ENCODE data around the gene CHD5. TPM values are rescaled to one million over a fixed set of nuclear protein-coding genes. Genes with fewer than 3 reads are reported as not detected.

CHD5 gene
- polyA plus RNA-seq, 1 experiment, result 0.04 TPM

DNA sequence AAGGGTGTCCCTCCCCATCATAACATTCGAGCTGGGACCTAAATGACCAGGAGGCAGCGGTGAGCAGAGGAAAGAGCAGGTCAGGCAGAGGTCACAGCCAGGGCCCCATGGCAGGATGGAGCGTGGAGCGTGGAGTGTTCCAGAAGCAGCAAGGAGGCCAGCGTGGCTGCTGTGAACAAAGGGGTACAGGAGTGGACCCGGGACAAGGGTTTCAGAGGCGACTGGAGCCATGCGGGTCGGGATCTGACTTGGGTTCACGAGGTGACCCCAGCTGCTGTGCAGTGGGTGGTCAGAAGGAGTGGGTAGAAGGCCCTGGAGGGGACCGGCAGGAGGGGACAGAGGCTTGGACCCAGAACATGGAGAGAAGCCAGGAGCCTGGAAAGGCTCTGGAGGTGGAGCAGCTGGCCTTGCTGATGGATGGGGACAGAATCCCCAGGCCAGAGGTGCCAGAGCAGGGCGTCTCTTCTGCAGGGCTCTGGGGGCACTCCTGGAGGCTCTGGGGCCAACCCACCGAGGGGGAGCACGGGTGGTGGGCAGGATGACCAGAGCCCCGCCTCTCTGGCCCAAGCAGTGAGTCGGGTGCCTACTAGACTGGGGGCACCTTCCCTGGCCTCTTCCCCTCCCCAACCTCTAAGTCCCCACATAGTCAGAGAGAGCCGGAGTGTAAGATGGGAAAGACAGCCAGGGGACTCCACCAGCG lies 2.3 kb downstream of the CHD5 start:
- no peak overlapping the region for H3K4me3 ChIP-seq (ENCODE audit: low read depth, low read length)
- TF ChIP-seq, protein P1, sequence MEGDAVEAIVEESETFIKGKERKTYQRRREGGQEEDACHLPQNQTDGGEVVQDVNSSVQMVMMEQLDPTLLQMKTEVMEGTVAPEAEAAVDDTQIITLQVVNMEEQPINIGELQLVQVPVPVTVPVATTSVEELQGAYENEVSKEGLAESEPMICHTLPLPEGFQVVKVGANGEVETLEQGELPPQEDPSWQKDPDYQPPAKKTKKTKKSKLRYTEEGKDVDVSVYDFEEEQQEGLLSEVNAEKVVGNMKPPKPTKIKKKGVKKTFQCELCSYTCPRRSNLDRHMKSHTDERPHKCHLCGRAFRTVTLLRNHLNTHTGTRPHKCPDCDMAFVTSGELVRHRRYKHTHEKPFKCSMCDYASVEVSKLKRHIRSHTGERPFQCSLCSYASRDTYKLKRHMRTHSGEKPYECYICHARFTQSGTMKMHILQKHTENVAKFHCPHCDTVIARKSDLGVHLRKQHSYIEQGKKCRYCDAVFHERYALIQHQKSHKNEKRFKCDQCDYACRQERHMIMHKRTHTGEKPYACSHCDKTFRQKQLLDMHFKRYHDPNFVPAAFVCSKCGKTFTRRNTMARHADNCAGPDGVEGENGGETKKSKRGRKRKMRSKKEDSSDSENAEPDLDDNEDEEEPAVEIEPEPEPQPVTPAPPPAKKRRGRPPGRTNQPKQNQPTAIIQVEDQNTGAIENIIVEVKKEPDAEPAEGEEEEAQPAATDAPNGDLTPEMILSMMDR (IDR thresholded peaks at IDR 0.05; ENCODE audit: insufficient read depth, low read depth, low read length), result no peak
- ChIA-PET POLR2A (interaction anchor here (0.6 kb wide), 1 partner anchor 27 kb away, joined by 3 read pairs; no protein-coding TSS in a partner anchor), CTCF (interaction anchor here (1.1 to 1.2 kb wide), 2 partner anchors 8 to 143 kb away, joined by 3 to 6 read pairs; no protein-coding TSS in a partner anchor)
- no peak for DNase-seq (ENCODE audit: low read depth)
- H3K36me3 ChIP-seq (ENCODE audit: control insufficient read depth, insufficient read depth, low read length), result no peaks in the 10 kb centered on the region
- H3K27me3 ChIP-seq (ENCODE audit: control insufficient read depth, insufficient read depth, low read length), result peaks cover 24% of the 10 kb centered on the region

DNA sequence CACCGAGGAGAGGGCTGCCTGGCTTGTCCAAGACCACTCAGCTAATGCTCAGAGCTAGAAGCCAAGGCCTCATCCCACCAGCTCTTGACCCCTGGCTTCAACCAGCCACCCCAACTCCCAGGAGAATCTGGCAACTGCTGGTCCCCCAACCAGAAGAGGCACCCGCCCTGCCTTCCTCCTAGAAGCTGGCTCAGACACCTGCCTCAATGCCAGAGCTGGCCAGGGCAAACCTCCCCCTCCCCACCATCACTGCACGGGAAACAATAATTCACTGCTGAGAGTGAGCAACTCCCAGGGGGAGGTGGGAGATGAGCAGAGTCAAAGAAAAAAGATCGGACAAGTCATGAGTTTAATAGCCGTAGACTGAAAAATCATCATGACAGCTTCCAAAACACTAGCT lies 3.3 kb downstream of the CHD5 start:
- no peaks in the 10 kb centered on the region for H3K36me3 ChIP-seq (ENCODE audit: control insufficient read depth, insufficient read depth, low read length)
- peaks cover 24% of the 10 kb centered on the region for H3K27me3 ChIP-seq (ENCODE audit: control insufficient read depth, insufficient read depth, low read length)
- CTCF ChIA-PET, result interaction anchor here (1.1 to 1.2 kb wide), 2 partner anchors 9 to 142 kb away, joined by 3 to 6 read pairs; no protein-coding TSS in a partner anchor
- POLR2A ChIA-PET, result no interaction called here
- no peak for DNase-seq (ENCODE audit: low read depth)
- TF ChIP-seq, protein P1 (IDR thresholded peaks at IDR 0.05; ENCODE audit: insufficient read depth, low read depth, low read length), result no peak
- H3K4me3 ChIP-seq (ENCODE audit: low read depth, low read length), result no peak overlapping the region

DNA sequence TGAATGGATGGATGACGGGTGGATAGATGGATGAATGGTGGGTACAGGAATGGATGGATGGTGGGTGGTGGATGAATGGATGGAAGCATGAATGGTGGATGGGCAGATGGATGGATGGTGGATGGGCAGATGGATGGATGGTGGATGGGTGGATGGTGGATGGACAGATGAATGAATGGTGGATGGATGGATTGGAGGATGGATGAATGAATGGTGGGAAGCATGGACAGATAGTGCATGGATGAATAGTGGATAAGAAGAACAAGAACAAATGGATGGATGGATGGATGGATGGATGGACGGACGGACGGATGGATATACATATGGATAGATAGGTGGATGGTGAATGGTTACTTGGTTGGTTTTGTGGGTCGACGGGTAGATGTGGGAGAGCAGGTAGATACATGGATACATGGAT lies 4.7 kb downstream of the CHD5 start:
- ChIA-PET POLR2A (no interaction called here), CTCF (no interaction called here)
- Histone ChIP-seq H3K27me3 (ENCODE audit: control insufficient read depth, insufficient read depth, low read length) (peaks cover 24% of the 10 kb centered on the region), H3K4me3 (ENCODE audit: low read depth, low read length) (no peak overlapping the region), H3K36me3 (ENCODE audit: control insufficient read depth, insufficient read depth, low read length) (no peaks in the 10 kb centered on the region)
- TF ChIP-seq, protein P1 (IDR thresholded peaks at IDR 0.05; ENCODE audit: insufficient read depth, low read depth, low read length), result no peak
- no peak for DNase-seq (ENCODE audit: low read depth)

DNA sequence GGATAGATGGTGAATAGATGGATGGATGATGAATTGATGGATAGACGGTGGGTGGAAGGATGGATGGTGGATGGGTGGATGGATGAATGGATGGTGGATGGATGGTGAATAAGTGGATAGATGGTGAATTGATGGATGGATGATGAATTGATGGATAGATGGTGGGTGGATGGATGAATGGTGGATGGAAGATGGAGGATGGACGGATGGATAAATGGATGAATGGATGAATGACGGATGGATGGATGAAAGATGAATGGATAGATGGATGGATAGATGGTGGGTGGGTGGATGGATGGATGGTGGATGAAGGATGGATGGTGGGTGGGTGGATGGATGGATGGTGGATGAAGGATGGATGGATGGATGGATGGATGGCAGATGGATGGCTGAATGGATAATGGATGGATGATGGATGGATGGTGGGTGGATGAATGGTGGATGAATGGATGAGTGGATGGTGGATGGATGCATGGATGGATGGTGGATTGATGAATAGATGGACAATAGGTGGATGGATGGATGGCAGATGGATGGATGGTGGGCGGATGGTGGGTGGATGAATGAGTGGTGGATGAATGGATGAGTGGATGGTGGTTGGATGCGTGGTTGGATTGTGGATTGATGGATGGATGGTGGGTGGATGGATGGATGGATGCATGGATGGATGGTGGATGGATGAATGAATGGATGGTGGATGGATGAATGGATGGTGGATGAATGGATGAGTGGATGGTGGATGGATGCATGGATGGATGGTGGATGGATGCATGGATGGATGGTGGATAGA lies 5.3 kb downstream of the CHD5 start:
- no peak overlapping the region for H3K4me3 ChIP-seq (ENCODE audit: low read depth, low read length)
- CTCF ChIA-PET, result no interaction called here
- H3K36me3 ChIP-seq (ENCODE audit: control insufficient read depth, insufficient read depth, low read length), result no peaks in the 10 kb centered on the region
- no peak for DNase-seq (ENCODE audit: low read depth)
- POLR2A ChIA-PET, result no interaction called here
- peaks cover 24% of the 10 kb centered on the region for H3K27me3 ChIP-seq (ENCODE audit: control insufficient read depth, insufficient read depth, low read length)
- TF ChIP-seq, protein P1 (IDR thresholded peaks at IDR 0.05; ENCODE audit: insufficient read depth, low read depth, low read length), result no peak

DNA sequence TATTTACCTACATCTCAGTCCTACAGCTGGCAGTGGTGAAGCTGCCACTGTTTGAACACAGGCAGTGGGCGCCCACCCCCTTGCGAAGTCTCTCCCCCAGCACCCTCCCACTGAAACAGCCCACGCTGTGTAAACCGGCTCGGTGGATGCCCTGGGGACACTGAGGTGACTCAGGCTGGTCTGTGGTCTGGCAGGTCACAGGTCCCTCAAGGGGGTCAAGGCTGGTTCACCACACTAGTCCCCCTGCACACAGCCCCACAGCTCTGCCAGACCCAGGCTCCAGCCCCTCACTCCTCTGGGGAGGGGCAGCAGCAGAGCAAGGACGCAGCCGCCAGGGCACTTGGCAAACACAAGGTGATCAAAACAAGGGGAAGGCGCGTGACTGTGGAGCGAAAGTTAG lies 7.6 kb downstream of the CHD5 start:
- TF ChIP-seq, protein P1 (IDR thresholded peaks at IDR 0.05; ENCODE audit: insufficient read depth, low read depth, low read length), result no peak
- Histone ChIP-seq H3K36me3 (ENCODE audit: control insufficient read depth, insufficient read depth, low read length) (no peaks in the 10 kb centered on the region), H3K27me3 (ENCODE audit: control insufficient read depth, insufficient read depth, low read length) (peaks cover 11% of the 10 kb centered on the region), H3K4me3 (ENCODE audit: low read depth, low read length) (no peak overlapping the region)
- no peak for DNase-seq (ENCODE audit: low read depth)
- CTCF ChIA-PET, result interaction anchor here (2.1 kb wide), 1 partner anchor 64 kb away, joined by 4 read pairs; no protein-coding TSS in a partner anchor
- POLR2A ChIA-PET, result no interaction called here
